ENCODE results near the gene FMNL2.

FMNL2 gene

DNA sequence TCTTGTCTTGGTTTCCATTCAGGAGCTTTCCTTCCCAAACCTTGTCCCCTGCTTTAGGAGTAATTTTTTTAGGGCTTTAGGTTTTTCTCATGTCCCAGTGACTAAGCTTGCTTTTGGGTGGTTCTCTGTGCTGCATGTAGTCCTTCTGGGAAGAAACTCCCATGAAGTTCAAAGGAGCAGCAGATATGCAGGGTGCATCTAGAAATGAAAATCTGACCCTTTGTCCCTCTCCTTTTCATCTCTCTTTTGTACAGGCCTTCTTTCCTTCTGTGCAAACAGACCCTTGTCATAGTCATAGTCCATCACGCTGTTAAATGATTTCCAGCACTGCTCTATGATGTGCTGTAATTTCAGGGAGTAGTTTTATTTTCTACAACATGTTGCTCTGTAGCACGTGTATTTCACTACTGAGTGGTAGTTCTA, 20.4 kb downstream of the FMNL2 start:
- FAIRE-seq, result no peak
- no peak for DNase-seq (ENCODE audit: insufficient read length)
- TF ChIP-seq POLR2A (IDR thresholded peaks at IDR 0.05; ENCODE audit: low read depth, low read length), result no peak

DNA sequence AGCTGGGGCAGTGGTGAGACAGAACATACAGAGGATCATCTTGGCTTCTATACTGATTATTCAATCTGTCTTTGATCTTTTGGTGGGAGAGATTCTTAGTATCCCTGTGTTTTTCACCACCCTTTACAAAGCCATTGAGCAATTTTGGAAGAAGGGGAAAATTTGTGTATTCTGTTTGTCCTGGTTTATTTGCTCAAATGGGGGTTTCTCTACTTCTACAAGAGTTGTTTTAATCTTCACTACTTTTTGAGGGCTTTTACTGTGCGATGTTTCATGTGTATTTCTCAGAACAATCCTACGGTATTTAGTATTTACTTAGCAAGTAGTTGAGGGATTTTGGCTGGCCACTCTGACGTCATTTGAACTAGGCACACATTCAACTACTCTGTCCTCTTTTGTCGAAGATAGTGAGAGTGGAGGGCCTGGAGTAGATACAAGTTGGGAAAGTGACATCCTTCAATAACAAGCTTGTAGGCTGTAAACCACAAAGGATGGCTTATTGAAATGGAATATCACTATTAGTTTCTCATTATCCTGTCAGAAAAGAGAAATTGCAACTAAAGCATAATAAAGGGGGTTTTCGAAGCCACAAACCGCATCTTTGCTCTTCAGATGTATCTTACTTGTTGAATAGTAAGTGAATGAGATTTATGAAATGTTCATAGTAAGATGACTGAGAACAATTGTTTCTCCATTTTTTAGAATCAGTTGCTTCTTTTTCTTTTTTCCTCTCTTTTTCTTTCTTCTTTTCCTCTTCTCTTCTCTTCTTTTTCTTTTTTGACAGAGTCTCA, 24.8 kb downstream of the FMNL2 start:
- no peak for FAIRE-seq
- no peak for DNase-seq (ENCODE audit: insufficient read length)
- no peak for TF ChIP-seq POLR2A (IDR thresholded peaks at IDR 0.05; ENCODE audit: low read depth, low read length)
- no peak for TF ChIP-seq TAF1 (IDR thresholded peaks at IDR 0.05; ENCODE audit: borderline replicate concordance, low read depth, low read length)
- no peak for TF ChIP-seq POLR2AphosphoS5 (IDR thresholded peaks at IDR 0.05; ENCODE audit: low read depth, low read length)

DNA sequence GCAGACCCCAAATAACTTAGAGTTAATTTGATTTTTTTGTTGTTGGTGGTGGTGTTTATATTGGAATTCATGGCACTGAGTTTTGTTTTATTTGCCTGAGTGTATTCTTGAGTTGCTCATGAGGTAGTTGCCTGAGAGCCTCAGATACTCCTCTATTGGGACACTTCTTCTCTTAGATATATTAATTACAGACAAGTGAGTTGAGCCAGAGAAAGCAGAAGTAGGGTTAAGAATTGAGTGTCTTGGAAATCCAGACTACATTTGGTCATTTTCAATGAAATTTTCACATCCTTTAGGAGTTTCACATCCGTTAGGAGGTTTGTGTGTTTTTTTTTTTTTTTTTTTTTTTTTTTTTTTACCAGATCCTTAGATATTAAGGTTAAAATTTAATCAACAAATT, 29.0 kb downstream of the FMNL2 start:
- FAIRE-seq (no peak), DNase-seq (ENCODE audit: insufficient read length) (no peak)
- TF ChIP-seq POLR2AphosphoS5 (IDR thresholded peaks at IDR 0.05; ENCODE audit: low read depth, low read length), result no peak
- TF ChIP-seq TAF1 (IDR thresholded peaks at IDR 0.05; ENCODE audit: borderline replicate concordance, low read depth, low read length), result no peak
- TF ChIP-seq POLR2A (IDR thresholded peaks at IDR 0.05; ENCODE audit: low read depth, low read length), result no peak

DNA sequence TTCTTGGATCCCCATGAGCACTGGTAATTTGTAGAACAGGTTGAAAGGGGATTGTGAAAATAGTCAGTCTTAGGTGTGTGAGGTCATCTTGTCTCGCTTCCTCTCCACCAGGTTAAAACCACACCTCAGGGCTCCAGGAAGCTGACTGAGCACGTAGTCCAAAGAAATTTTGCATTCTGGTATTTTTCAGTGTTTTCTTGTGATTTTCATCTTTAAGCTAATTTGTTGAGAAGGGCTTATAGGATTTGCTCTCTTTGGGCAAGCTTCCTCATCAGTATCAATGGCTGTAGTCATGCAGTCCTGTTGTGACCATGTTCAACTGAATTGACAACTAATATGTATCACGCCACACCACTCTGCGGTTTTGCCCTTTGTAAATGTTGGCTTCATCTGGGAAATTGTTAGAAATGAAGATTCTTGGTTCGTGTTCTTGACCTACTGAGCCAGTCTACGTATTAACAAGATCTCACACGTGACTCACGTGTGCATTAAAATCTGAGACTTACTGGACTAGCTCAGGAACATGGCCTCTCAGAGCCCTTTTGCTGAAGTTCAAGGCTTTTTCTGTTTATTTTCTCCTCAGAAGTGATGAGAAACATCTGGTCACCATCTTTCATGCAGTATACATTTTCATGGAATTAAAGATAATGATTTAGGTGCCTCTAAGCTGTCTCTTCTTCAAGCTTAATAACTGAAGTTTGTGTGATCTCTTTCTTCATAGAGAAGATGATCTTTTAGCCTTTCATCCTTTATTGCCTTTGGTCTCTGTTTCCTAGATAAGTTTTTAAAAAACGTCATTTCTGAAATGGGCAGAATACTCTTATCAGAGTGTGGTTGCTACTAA, 32.8 kb downstream of the FMNL2 start:
- FAIRE-seq, result peak; percentile 93
- no peak for DNase-seq (ENCODE audit: insufficient read length)

DNA sequence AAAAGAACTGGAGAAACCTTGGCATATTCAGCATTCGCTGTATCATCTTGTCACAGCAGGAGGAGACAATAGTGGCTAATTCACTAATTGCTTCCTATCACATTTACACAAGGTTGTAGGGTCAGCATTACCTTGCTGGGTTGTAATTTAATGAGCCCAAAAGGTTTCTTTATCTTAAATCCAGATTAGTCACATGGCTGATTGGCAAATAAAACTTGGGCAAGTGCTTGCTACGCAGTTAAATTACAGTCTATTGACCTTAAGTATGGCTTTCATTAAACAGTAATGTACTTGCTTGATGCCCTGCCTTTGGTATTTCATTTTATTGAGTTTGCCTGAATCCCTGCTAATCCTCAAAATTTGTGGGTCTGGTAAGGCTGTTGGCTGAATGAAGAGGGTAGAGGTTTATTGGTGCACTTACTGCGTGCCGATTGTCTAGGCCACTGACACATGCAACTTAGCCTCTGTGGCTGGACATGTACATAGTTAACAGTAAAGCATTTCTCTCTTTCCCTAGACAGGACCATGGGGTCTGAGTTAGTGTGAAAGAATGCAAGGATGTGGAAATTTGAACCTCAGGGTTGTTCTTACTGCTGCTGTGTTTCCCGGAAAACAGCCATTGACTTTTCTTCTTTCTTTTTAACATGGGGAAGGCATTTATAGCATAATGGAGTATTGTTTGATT, 34.3 kb downstream of the FMNL2 start:
- DNase-seq (ENCODE audit: insufficient read length) (no peak), FAIRE-seq (no peak)
- TF ChIP-seq POLR2A (IDR thresholded peaks at IDR 0.05; ENCODE audit: low read depth, low read length) (no peak), TAF1 (IDR thresholded peaks at IDR 0.05; ENCODE audit: borderline replicate concordance, low read depth, low read length) (no peak), POLR2AphosphoS5 (IDR thresholded peaks at IDR 0.05; ENCODE audit: low read depth, low read length) (no peak)

More for the DNA sequence above, 32.8 kb downstream of the FMNL2 start:
- TF ChIP-seq POLR2AphosphoS5 (IDR thresholded peaks at IDR 0.05; ENCODE audit: low read depth, low read length), result no peak
- TF ChIP-seq TAF1 (IDR thresholded peaks at IDR 0.05; ENCODE audit: borderline replicate concordance, low read depth, low read length), result no peak
- no peak for TF ChIP-seq POLR2A (IDR thresholded peaks at IDR 0.05; ENCODE audit: low read depth, low read length)

DNA sequence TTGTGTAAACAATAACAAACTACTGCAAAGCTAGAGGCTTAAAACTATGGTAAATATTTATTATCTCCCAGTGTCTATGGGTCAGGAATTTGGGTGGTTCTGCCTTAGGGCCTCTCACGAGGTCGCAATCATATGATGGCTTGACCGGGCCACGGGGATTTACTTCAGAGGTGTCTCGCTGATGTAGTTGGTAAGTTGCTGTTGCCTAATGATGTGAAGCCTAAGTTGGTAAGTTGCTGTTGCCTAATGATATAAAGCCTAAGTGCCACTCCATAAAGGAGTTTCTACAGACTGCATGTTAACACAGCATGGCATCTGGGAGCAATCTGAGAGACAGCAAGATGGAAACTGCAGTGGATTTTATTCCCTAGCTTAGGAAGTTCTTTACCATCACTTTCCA, 35.8 kb downstream of the FMNL2 start:
- DNase-seq (ENCODE audit: insufficient read length) (no peak), FAIRE-seq (no peak)
- TF ChIP-seq POLR2A (IDR thresholded peaks at IDR 0.05; ENCODE audit: low read depth, low read length) (no peak), POLR2AphosphoS5 (IDR thresholded peaks at IDR 0.05; ENCODE audit: low read depth, low read length) (no peak)

DNA sequence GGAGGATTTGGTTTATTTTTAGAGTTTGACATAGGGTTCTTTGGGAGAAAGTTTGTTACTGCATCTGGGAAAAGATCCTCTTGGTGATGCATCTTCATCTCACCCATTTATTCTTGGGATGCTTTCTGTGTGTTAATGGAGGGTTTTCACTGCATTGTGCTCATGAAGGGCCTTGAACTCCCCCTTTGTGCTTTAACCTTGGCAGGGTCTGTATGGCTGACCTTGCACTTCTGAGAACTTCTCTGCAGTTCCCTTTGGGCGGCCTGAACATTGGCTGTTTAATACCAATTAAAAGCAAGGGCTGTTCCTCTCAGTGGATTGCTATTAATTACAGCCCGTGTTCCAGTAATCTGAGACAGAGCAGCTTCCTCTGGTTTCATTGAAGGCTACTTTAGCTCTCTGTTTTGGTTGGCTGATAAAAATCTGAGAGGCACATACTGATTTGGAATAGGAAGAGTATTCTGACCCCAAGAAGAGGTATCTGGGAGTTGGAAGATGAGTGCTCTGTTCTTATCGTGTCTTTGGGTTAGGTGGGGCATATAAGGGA, 37.5 kb downstream of the FMNL2 start:
- TF ChIP-seq TAF1 (IDR thresholded peaks at IDR 0.05; ENCODE audit: borderline replicate concordance, low read depth, low read length), result no peak
- no peak for TF ChIP-seq POLR2A (IDR thresholded peaks at IDR 0.05; ENCODE audit: low read depth, low read length)
- no peak for TF ChIP-seq POLR2AphosphoS5 (IDR thresholded peaks at IDR 0.05; ENCODE audit: low read depth, low read length)
- no peak for DNase-seq (ENCODE audit: insufficient read length)

DNA sequence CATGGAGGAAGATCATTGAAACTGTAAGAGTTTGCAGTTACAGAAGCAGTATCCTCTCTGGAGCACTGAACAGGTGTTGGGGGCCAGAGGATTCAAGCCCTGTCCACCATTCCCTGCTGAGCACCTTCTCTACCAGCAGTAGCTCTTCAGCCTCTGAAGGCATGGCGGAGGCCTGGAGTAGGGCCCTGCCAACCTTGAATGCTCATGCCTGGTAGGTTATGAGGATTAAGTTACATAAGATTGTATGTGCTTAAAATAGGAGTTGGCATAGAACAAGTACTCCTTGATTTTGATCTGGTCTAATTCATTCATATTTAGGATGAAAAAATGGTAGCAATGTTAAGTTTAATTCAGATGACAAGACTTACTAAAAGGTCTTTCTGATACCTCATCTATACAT, 40.2 kb downstream of the FMNL2 start:
- no peak for FAIRE-seq
- TF ChIP-seq TAF1 (IDR thresholded peaks at IDR 0.05; ENCODE audit: borderline replicate concordance, low read depth, low read length) (no peak), POLR2A (IDR thresholded peaks at IDR 0.05; ENCODE audit: low read depth, low read length) (no peak), POLR2AphosphoS5 (IDR thresholded peaks at IDR 0.05; ENCODE audit: low read depth, low read length) (no peak)
- no peak for DNase-seq (ENCODE audit: insufficient read length)

More for the DNA sequence above, 37.5 kb downstream of the FMNL2 start:
- FAIRE-seq, result peak; percentile 62

DNA sequence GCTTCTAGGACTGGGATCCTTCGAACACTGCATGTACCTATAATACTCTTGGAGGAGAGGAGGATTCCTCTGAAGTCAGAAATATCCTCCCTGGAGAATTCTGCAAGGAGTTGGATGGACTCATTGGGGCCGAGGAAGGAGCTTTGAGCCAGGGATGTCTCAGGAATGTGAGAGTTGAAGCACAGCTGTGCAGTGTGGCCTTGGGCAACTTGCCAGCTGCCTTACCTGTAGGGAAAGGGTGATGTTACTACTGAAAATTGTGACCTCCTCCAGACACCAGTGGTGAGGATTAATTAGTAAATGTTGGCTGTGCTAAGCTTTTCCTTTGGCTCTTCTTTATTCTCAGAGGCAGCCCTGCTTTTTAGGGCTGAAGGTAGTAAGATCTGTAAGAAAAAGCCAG, 41.4 kb downstream of the FMNL2 start:
- no peak for FAIRE-seq
- DNase-seq (ENCODE audit: insufficient read length), result no peak
- TF ChIP-seq POLR2AphosphoS5 (IDR thresholded peaks at IDR 0.05; ENCODE audit: low read depth, low read length), result no peak
- TF ChIP-seq POLR2A (IDR thresholded peaks at IDR 0.05; ENCODE audit: low read depth, low read length), result no peak
- TF ChIP-seq TAF1 (IDR thresholded peaks at IDR 0.05; ENCODE audit: borderline replicate concordance, low read depth, low read length), result no peak

DNA sequence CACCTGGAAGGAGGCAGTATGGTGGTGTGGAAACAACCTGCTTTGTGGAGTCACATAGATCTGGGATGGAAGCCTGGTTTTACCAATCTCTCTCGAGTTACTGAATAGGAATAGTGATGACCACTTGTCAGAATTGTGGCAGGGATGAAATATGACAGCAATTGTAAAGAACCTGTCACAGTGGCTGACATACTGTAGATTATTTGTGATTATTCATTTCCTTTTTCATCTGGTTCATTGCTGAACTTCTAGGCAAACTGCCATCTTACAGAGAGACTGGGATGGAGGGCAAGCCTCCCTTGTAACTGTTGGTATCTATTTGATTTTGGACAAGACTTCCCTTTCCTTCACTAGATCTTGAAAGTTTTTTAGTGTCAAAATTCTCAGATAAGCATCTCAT, 42.0 kb downstream of the FMNL2 start:
- TF ChIP-seq TAF1 (IDR thresholded peaks at IDR 0.05; ENCODE audit: borderline replicate concordance, low read depth, low read length), result no peak
- no peak for TF ChIP-seq POLR2AphosphoS5 (IDR thresholded peaks at IDR 0.05; ENCODE audit: low read depth, low read length)
- TF ChIP-seq POLR2A (IDR thresholded peaks at IDR 0.05; ENCODE audit: low read depth, low read length), result no peak

DNA sequence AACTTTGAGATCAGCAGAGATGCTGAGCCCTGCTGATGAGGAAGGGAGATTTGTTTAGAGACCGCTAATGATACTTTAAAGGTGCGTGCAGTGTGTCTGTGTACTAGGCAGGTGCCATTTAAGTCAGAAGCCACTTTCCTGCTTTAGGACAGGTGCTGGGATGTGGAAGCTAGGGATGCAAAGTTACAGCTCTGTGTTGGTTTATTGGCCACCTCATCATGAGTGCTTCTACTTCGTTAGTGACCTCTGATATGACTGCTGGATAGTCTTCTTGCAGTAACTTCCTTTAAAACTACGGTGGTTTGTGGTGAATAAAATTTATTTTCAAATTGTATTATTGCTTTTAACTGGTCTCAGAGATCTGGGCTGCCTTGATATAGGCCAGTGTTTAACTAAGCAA, 44.1 kb downstream of the FMNL2 start:
- TF ChIP-seq POLR2AphosphoS5 (IDR thresholded peaks at IDR 0.05; ENCODE audit: low read depth, low read length) (no peak), TAF1 (IDR thresholded peaks at IDR 0.05; ENCODE audit: borderline replicate concordance, low read depth, low read length) (no peak), POLR2A (IDR thresholded peaks at IDR 0.05; ENCODE audit: low read depth, low read length) (no peak)
- DNase-seq (ENCODE audit: insufficient read length) (no peak), FAIRE-seq (no peak)

More for the DNA sequence above, 42.0 kb downstream of the FMNL2 start:
- FAIRE-seq (no peak), DNase-seq (ENCODE audit: insufficient read length) (no peak)
